Stomach (tissue), 9 donors: Measurements from ENCODE around the gene OTOS. TPM values are rescaled to one million over a fixed set of nuclear protein-coding genes. Genes with fewer than 3 reads are reported as not detected.

Experiments used
- DNase-seq, 2 donors: peaks; one replicate each; pipeline versions ENCODE4 v3.0.0 to v3.0.0-alpha.2; 2013 to 2019
- H3K27ac ChIP-seq, 5 donors: fragments of 200-600 bp in 4 of 5; sonication (generic) in 4 of 5; one replicate each; pipeline ENCODE4 v1.5.1; 2013 to 2019; ENCODE audit warnings: mild to moderate bottlenecking in 1 of 5, moderate library complexity in 1 of 5
- H3K27me3 ChIP-seq, 3 donors: fragments of 200-600 bp; sonication (generic); one replicate each; pipeline ENCODE4 v1.5.1; 2017 to 2019; ENCODE audit warnings: mixed run types in 1 of 3
- H3K36me3 ChIP-seq, 4 donors: fragments of 200-600 bp; sonication (generic); 1 replicate in 3 of 4; 2 replicates in 1 of 4; pipeline ENCODE4 v1.5.1; 2016 to 2019
- H3K4me1 ChIP-seq, 4 donors: fragments of 200-600 bp; sonication (generic); one replicate each; pipeline ENCODE4 v1.5.1; 2016 to 2019
- H3K4me3 ChIP-seq, 4 donors: fragments of 200-600 bp; sonication (generic) in 3 of 4; one replicate each; pipeline ENCODE4 v1.5.1; 2016 to 2019; ENCODE audit warnings: mild to moderate bottlenecking in 1 of 4
- H3K9me3 ChIP-seq, 4 donors: fragments of 200-600 bp; sonication (generic); one replicate each; pipeline ENCODE4 v1.5.1; 2016 to 2019
- CTCF ChIP-seq, 7 experiments: fragments of 450-650 bp in 4 of 7; fragments of 200-600 bp in 3 of 7; sonication (generic) in 3 of 7; IDR thresholded peaks; one replicate each; pipeline ENCODE4 v1.5.1; 2016 to 2019; ENCODE audit warnings: antibody characterized with exemption in 7 of 7, control low read depth in 2 of 7, mild to moderate bottlenecking in 1 of 7
- EP300 ChIP-seq: sonication (generic); formaldehyde crosslinking; IDR thresholded peaks from one replicate; pipeline ENCODE4 v1.6.1; 2017; ENCODE audit warnings: antibody characterized with exemption
- POLR2A ChIP-seq, 4 donors: fragments of 450-650 bp; IDR thresholded peaks; one replicate each; pipeline ENCODE4 v1.6.1; 2016; ENCODE audit warnings: antibody characterized with exemption in 4 of 4, control low read depth in 2 of 4, mild to moderate bottlenecking in 1 of 4, moderate library complexity in 1 of 4
- POLR2AphosphoS5 ChIP-seq, 3 donors: sonication (generic); formaldehyde crosslinking; IDR thresholded peaks; one replicate each; pipeline ENCODE4 v1.6.1; 2016; ENCODE audit warnings: antibody characterized with exemption in 3 of 3
- WGBS, 5 donors: extraction: QIAGEN DNeasy Blood & Tissue Kit in 3 of 5; methylation state at CpG; one replicate each; pipeline versions ENCODE4 v1.1.5 to v1.1.7; 2013 to 2018; 5-methylcytosine and 5-hydroxymethylcytosine counted together
- intact Hi-C: fragments of 100-400 bp; cut with DNase I; formaldehyde crosslinking; loops from one replicate; pipeline ENCODE4 v1.15.1; 2023; ENCODE audit warnings: low total_unique reads
- polyA plus RNA-seq, 3 donors: library from polyadenylated mRNA; stranded (reverse); fragments of 200-250 nt; gene quantifications; one replicate each; pipeline ENCODE4 v1.2.3, GENCODE V29; 2013
- total RNA-seq, 5 donors: library from RNA; depleted of rRNA; stranded (reverse); fragments of >200 nt; gene quantifications; one replicate each; pipeline versions ENCODE4 v1.1.0 to v1.2.3, GENCODE V29; 2014 to 2016
- donor health status: healthy with polysubstance abuse.
- donor health status: Bipolar disorder and iron deficiency.
- donor health status: healthy.

The OTOS gene
- total and polyA plus RNA-seq, 8 donors = not detected

- intact Hi-C loops = no loop called here
- no peaks in the 10 kb centered on the region for H3K9me3 ChIP-seq
- H3K36me3 ChIP-seq = no peaks in the 10 kb centered on the region
- 69 to 93% (median 81%) methylated on average over 3 of the region's 3 CpGs for WGBS, 5 donors
- TF ChIP-seq CTCF (IDR thresholded peaks at IDR 0.05) (no peak), EP300 (no peak), POLR2AphosphoS5 (IDR thresholded peaks at IDR 0.05) (no peak), POLR2A (IDR thresholded peaks at IDR 0.05) (no peak)
- H3K4me3 ChIP-seq = no peak overlapping the region
- no peak overlapping the region for H3K27ac ChIP-seq
- H3K4me1 ChIP-seq = no peaks in the 10 kb centered on the region
- H3K27me3 ChIP-seq = peaks cover 0 to 55% (median 17%) of the 10 kb centered on the region in 3 donors
- no peak for DNase-seq
Measured at GRCh38 chr2:240153418-240153817, 13.0 kb upstream of the OTOS start.

- intact Hi-C loops = no loop called here
- no peaks in the 10 kb centered on the region for H3K9me3 ChIP-seq
- 49 to 61% (median 55%) methylated on average over 10 to 15 of the region's 15 CpGs for WGBS, 5 donors
- no peak for DNase-seq
- no peaks in the 10 kb centered on the region for H3K36me3 ChIP-seq
- peaks cover 0 to 60% (median 19%) of the 10 kb centered on the region in 3 donors for H3K27me3 ChIP-seq
- no peak overlapping the region for H3K4me3 ChIP-seq
- TF ChIP-seq POLR2AphosphoS5 (IDR thresholded peaks at IDR 0.05) (no peak), EP300 (no peak), CTCF (IDR thresholded peaks at IDR 0.05) (no peak), POLR2A (IDR thresholded peaks at IDR 0.05) (no peak)
- H3K4me1 ChIP-seq = no peaks in the 10 kb centered on the region
- H3K27ac ChIP-seq = no peak overlapping the region
Measured at GRCh38 chr2:240151477-240152031, 11.1 kb upstream of the OTOS start.

GRCh38 chr2:240149943-240150784, 9.7 kb upstream of the OTOS start:
- Histone ChIP-seq H3K9me3 (no peaks in the 10 kb centered on the region), H3K27me3 (peaks cover 0 to 65% (median 29%) of the 10 kb centered on the region in 3 donors), H3K4me1 (no peaks in the 10 kb centered on the region), H3K27ac (no peak overlapping the region), H3K4me3 (no peak overlapping the region), H3K36me3 (no peaks in the 10 kb centered on the region)
- DNase-seq = peak; percentile 32 to 63
- intact Hi-C loops = loop anchor here (10.0 kb wide), 1 partner anchor 1115 kb away; no protein-coding TSS in a partner anchor
- WGBS, 5 donors = 23 to 34% (median 31%) methylated on average over 7 to 12 of the region's 12 CpGs
- TF ChIP-seq CTCF (IDR thresholded peaks at IDR 0.05) = peak in 4 of 7 experiments; percentile 30 to 52 (median 43)
- TF ChIP-seq POLR2A (IDR thresholded peaks at IDR 0.05) = no peak
- TF ChIP-seq EP300 = no peak

GRCh38 chr2:240147911-240148587, 7.6 kb upstream of the OTOS start:
- no peak overlapping the region for H3K4me3 ChIP-seq
- H3K9me3 ChIP-seq = no peaks in the 10 kb centered on the region
- no peaks in the 10 kb centered on the region for H3K36me3 ChIP-seq
- H3K27ac ChIP-seq = no peak overlapping the region
- no peak for TF ChIP-seq CTCF (IDR thresholded peaks at IDR 0.05)
- no peak for TF ChIP-seq POLR2A (IDR thresholded peaks at IDR 0.05)
- no peak for TF ChIP-seq POLR2AphosphoS5 (IDR thresholded peaks at IDR 0.05)
- TF ChIP-seq EP300 = no peak
- WGBS, 5 donors = 76 to 87% (median 83%) methylated on average over 14 to 20 of the region's 20 CpGs
- peaks cover 0 to 7% (median 6%) of the 10 kb centered on the region in 4 donors for H3K4me1 ChIP-seq
- no peak for DNase-seq
- intact Hi-C loops = loop anchor here (10.0 kb wide), 1 partner anchor 1113 kb away; no protein-coding TSS in a partner anchor
- peaks cover 0 to 75% (median 43%) of the 10 kb centered on the region in 3 donors for H3K27me3 ChIP-seq
